Esophagus squamous epithelium (tissue), 5 donors: Measurements from ENCODE around the gene TOR4A. TPM values are rescaled to one million over a fixed set of nuclear protein-coding genes. Genes with fewer than 3 reads are reported as not detected.
A peak's percentile ranks its signal among the peaks of the same experiment; 100 is the strongest.

Source experiments
- DNase-seq: peaks from one replicate; lab custom pipeline; 2025; lab: John Stamatoyannopoulos, UW
- H3K27ac ChIP-seq, 4 donors: fragments of 200-600 bp; sonication (generic); one replicate each; pipeline ENCODE4 v1.5.1; 2016 to 2019; ENCODE audit warnings: mild to moderate bottlenecking in 1 of 4
- H3K27me3 ChIP-seq, 4 donors: fragments of 200-600 bp; sonication (generic); 1 replicate in 3 of 4; 2 replicates in 1 of 4; pipeline versions ENCODE4 v1.5.1 to v1.6.0; 2017 to 2021; ENCODE audit warnings: antibody characterized with exemption in 1 of 4
- H3K36me3 ChIP-seq, 3 donors: fragments of 200-600 bp; sonication (generic); one replicate each; pipeline ENCODE4 v1.5.1; 2016 to 2019
- H3K4me1 ChIP-seq, 3 donors: fragments of 200-600 bp; sonication (generic); one replicate each; pipeline ENCODE4 v1.5.1; 2017 to 2019
- H3K4me3 ChIP-seq, 4 donors: fragments of 200-600 bp; sonication (generic); 1 replicate in 3 of 4; 2 replicates in 1 of 4; pipeline ENCODE4 v1.5.1; 2016 to 2019; ENCODE audit warnings: mild to moderate bottlenecking in 2 of 4, moderate library complexity in 1 of 4
- H3K9me3 ChIP-seq, 3 donors: fragments of 200-600 bp; sonication (generic); one replicate each; pipeline ENCODE4 v1.5.1; 2016 to 2019
- CTCF ChIP-seq, 6 experiments: fragments of 450-650 bp in 4 of 6; fragments of 200-600 bp in 2 of 6; sonication (generic) in 2 of 6; IDR thresholded peaks; one replicate each; pipeline ENCODE4 v1.5.1; 2016 to 2019; ENCODE audit warnings: antibody characterized with exemption in 6 of 6, mild to moderate bottlenecking in 4 of 6, moderate library complexity in 4 of 6
- POLR2A ChIP-seq, 4 donors: fragments of 450-650 bp; IDR thresholded peaks; one replicate each; pipeline ENCODE4 v1.6.1; 2017; ENCODE audit warnings: antibody characterized with exemption in 4 of 4, mild to moderate bottlenecking in 4 of 4, moderate library complexity in 3 of 4
- WGBS, 2 donors: methylation state at CpG; one replicate each; pipeline ENCODE4 v1.1.5; 2018; 5-methylcytosine and 5-hydroxymethylcytosine counted together
- intact Hi-C: fragments of 100-400 bp; cut with DNase I; formaldehyde crosslinking; loops from one replicate; pipeline ENCODE4 v1.15.0; 2022
- total RNA-seq, 4 donors: library from RNA; depleted of rRNA; stranded (reverse); fragments of >200 nt; gene quantifications; one replicate each; pipeline ENCODE4 v1.1.0, GENCODE V29; 2016
- donor health status: DM: yes; HTN: yes; CAD: no.

TOR4A gene
- total RNA-seq, 4 donors from 2014 or later, result 8.8 to 17.5 (median 13.5) TPM

DNA sequence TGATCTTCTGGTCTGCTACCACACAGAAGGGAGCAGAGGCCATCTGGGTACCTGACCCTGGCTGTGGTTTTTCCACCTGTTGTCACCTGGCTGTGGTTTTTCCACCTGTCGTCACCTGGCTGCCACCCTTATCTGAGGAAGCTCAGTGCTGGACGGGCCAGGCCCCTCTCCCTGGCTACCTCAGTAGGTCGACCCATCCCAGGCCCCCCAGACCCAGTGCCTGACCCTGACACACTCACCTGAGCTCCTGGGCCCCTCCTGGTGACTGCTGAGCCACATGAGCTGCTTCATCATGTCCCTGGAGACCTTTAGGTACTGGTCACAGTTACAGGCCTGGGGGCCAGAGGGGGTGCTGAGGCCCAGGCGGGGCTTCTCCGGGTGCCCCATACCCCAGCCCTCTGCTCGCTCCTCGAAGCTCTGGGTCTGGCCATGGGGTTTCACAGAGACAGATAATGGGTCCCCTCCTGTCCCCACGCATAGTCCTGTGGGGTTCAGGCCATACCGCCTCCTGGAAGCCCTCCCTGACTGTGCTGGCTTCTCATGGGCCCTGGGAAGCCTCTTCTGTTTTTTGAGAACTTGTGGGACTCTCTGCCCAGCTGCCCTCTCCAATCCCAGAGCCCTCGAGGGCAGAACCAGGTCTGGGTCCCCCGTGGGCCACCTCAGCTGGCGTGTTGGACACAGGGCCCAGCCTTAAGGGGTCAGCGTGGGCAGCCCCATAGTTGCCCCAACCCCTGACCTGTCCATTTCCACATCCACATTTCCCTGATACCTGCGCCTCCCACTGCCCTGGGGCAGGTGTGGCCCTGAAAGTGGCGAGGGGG, 32.1 kb downstream of the TOR4A start:
- H3K4me1 ChIP-seq, result peaks cover 62 to 90% (median 66%) of the 10 kb centered on the region in 3 donors
- DNase-seq, result no peak
- peaks cover 0 to 37% (median 0%) of the 10 kb centered on the region in 4 donors for H3K27me3 ChIP-seq
- no peaks in the 10 kb centered on the region for H3K36me3 ChIP-seq
- no peak overlapping the region for H3K4me3 ChIP-seq
- intact Hi-C loops, result no loop called here
- TF ChIP-seq POLR2A (IDR thresholded peaks at IDR 0.05) (no peak), CTCF (IDR thresholded peaks at IDR 0.05) (no peak)
- WGBS, 2 donors, result 79 to 85% methylated on average over 4 to 8 of the region's 15 CpGs
- no peaks in the 10 kb centered on the region for H3K9me3 ChIP-seq
- peak overlapping the region; percentile 90 to 95 (median 92) for H3K27ac ChIP-seq

DNA sequence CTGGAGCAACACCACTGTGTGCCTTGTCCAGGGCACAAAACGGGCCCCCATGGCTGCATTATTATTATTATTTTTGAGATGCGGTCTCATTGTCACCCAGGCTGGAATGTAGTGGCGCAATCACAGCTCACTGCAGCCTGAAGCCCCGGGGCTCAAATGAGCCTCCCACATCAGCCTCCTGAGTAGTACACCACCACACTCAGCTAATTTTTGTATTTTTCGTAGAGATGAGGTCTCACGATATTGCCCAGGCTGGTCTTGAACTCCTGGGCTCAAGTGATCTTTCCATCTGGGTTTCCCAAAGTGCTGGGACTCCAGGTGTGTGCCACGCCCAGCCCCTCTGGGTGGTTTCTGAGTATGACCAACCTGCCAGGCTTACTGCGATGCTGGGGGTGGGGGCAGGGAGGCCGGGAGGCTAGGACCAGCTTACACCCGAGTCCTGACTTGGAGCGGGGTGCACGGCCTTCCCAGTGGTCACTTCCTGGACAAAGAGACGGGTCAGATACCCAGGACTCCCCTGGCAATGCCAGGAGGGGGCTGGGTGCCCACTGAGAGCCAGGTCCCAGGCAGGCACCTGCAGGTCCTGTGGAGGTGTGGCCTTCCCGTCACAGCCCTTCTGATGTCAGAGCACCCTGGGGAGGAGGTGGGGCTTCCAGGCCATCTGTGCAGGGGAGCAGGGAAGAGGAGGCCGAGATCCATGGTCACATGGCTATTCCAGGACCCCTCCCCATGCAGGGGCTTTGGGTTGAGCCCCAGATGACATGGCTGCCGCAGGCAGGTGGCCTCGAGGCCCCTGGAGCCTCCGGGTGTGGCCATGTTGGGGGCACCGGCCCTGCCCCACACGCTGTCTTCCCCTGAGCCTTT, 32.9 kb downstream of the TOR4A start:
- Histone ChIP-seq H3K36me3 (no peaks in the 10 kb centered on the region), H3K4me3 (no peak overlapping the region), H3K27me3 (peaks cover 0 to 35% (median 0%) of the 10 kb centered on the region in 4 donors), H3K9me3 (no peaks in the 10 kb centered on the region), H3K27ac (peak overlapping the region; percentile 90 to 95 (median 92)), H3K4me1 (peaks cover 61 to 90% (median 66%) of the 10 kb centered on the region in 3 donors)
- DNase-seq, result no peak
- TF ChIP-seq POLR2A (IDR thresholded peaks at IDR 0.05) (peak in 1 of 4 donors; percentile 18), CTCF (IDR thresholded peaks at IDR 0.05) (no peak)
- 49 to 54% methylated on average over 7 to 10 of the region's 20 CpGs for WGBS, 2 donors
- intact Hi-C loops, result no loop called here

- Histone ChIP-seq H3K9me3 (no peaks in the 10 kb centered on the region), H3K27ac (peak overlapping the region; percentile 90 to 95 (median 92)), H3K4me3 (peak overlapping the region in 2 of 4 donors; percentile 16 to 24), H3K27me3 (peaks cover 0 to 35% (median 0%) of the 10 kb centered on the region in 4 donors), H3K36me3 (no peaks in the 10 kb centered on the region), H3K4me1 (peaks cover 61 to 90% (median 63%) of the 10 kb centered on the region in 3 donors)
- DNase-seq, result no peak
- WGBS, 2 donors, result 66 to 83% methylated on average over 1 to 5 of the region's 27 CpGs
- intact Hi-C loops, result no loop called here
- TF ChIP-seq CTCF (IDR thresholded peaks at IDR 0.05), result no peak
- TF ChIP-seq POLR2A (IDR thresholded peaks at IDR 0.05), result peak in 1 of 4 donors; percentile 57
These were observed 33.9 kb downstream of the TOR4A start for GRCh38 chr9:137311171-137311985.

DNA sequence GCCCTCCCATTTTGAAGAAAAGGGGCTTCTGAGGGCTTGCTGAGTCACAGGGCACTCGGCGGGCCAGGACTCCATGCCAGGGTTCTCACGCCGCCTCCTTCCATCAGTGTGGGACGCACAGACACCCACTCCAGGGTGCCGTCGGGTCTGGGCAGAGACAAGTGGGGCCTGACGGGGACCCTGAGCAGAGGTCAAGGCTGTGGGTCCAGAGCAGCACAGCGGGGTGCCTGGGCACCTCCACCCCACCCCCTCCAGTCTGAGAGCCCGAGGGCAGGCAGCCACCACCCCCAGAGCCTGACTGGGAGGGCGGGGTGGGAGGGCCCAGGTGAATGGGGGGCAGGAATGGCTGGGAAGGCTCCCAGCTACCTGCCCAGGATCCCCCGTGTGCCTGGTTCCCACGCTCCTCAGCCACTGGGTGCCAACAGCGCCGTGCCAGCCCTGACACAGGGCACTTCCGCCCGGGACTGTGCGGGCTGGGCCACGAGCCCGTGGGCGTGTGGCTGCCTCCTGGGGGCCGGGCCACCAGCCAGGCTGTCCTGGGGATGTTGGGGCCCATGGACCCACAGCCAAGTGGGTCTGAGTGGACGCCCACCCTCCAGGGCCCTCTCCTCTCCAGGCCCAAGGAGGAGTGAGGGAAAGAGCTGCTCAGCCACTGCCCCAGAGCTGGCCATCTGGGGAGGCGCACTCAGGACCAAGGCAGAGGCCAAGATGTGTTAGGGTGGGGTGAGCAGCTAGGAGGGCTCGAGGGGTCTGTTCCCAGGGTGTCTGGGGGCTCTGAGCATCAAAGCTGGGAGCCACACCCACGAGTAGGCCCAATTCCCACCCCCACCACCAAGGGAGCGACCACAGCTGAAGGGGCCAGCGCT, 34.7 kb downstream of the TOR4A start:
- H3K36me3 ChIP-seq, result no peaks in the 10 kb centered on the region
- DNase-seq, result no peak
- peak overlapping the region in 2 of 4 donors; percentile 16 to 24 for H3K4me3 ChIP-seq
- H3K4me1 ChIP-seq, result peaks cover 55 to 90% (median 61%) of the 10 kb centered on the region in 3 donors
- WGBS, 2 donors, result 45% methylated on average over 9 of the region's 28 CpGs; no CpG with 5 or more reads in 1 of the 2 donors
- peak overlapping the region; percentile 90 to 95 (median 92) for H3K27ac ChIP-seq
- intact Hi-C loops, result no loop called here
- peaks cover 0 to 35% (median 0%) of the 10 kb centered on the region in 4 donors for H3K27me3 ChIP-seq
- H3K9me3 ChIP-seq, result no peaks in the 10 kb centered on the region
- TF ChIP-seq CTCF (IDR thresholded peaks at IDR 0.05) (no peak), POLR2A (IDR thresholded peaks at IDR 0.05) (peak in 1 of 4 donors; percentile 38)
